Measurements from ENCODE around the gene THAP3. TPM values are rescaled to one million over a fixed set of nuclear protein-coding genes. Genes with fewer than 3 reads are reported as not detected.
"Not testable (repeated sequence)": the region's sequence is repeated elsewhere in the genome, so short reads cannot be mapped to it uniquely, and the experiment has no call there.

The THAP3 gene
- total RNA-seq, 1 experiment from 2014 or later, result 26.6 TPM

GRCh38 chr1:6588128-6588892, 36.4 kb upstream of the THAP3 start:
- Histone ChIP-seq H3K9me3 (no peaks in the 10 kb centered on the region), H3K27me3 (no peaks in the 10 kb centered on the region), H3K4me3 (no peak overlapping the region), H3K36me3 (peaks cover 16% of the 10 kb centered on the region)
- DNase-seq, result no peak

DNA sequence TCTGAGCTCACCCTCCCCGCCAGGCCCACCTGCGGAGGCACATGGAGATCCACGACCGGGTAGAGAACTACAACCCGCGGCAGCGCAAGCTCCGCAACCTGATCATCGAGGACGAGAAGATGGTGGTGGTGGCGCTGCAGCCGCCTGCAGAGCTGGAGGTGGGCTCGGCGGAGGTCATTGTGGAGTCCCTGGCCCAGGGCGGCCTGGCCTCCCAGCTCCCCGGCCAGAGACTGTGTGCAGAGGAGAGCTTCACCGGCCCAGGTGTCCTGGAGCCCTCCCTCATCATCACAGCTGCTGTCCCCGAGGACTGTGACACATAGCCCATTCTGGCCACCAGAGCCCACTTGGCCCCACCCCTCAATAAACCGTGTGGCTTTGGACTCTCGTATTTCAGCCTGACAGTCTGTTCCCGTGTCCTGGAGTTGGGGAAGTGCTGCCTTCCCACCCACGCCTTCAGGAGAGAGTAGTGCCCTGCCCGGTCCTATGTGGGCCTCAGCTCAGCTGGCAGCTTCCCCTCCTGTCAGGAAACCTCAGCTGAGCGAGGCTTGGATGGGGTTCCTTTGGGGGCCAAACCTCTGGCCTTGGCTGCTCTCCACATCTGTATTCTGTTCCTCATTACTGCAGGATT, 35.7 kb upstream of the THAP3 start:
- DNase-seq, result no peak
- Histone ChIP-seq H3K4me3 (no peak overlapping the region), H3K36me3 (peaks cover 20% of the 10 kb centered on the region), H3K9me3 (no peaks in the 10 kb centered on the region), H3K27me3 (no peaks in the 10 kb centered on the region)

GRCh38 chr1:6590046-6590445, 34.6 kb upstream of the THAP3 start:
- no peak overlapping the region for H3K4me3 ChIP-seq
- H3K27me3 ChIP-seq, result no peaks in the 10 kb centered on the region
- H3K36me3 ChIP-seq, result peaks cover 20% of the 10 kb centered on the region
- H3K9me3 ChIP-seq, result no peaks in the 10 kb centered on the region
- no peak for DNase-seq

DNA sequence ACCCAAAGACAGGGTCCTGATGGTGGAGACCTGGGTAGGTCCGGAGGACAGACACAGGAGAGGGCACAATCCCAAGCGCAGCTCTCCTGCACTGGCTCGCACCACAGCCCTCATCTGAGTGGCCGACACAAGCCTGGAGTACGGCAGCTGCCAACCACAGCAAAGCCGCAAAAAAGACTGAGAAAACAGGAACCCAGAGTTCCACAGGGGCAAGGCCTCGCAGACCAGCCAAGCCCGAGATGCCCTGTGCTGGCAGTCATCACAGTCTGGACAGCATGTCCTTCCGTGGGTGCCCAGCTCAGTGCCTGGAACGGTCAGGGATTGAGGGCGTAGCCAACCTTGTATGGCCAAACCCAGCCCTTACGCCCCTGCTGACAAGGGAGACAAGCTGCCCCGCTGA, 33.4 kb upstream of the THAP3 start:
- peaks cover 28% of the 10 kb centered on the region for H3K36me3 ChIP-seq
- H3K9me3 ChIP-seq, result no peaks in the 10 kb centered on the region
- no peaks in the 10 kb centered on the region for H3K27me3 ChIP-seq
- no peak overlapping the region for H3K4me3 ChIP-seq
- DNase-seq, result no peak

DNA sequence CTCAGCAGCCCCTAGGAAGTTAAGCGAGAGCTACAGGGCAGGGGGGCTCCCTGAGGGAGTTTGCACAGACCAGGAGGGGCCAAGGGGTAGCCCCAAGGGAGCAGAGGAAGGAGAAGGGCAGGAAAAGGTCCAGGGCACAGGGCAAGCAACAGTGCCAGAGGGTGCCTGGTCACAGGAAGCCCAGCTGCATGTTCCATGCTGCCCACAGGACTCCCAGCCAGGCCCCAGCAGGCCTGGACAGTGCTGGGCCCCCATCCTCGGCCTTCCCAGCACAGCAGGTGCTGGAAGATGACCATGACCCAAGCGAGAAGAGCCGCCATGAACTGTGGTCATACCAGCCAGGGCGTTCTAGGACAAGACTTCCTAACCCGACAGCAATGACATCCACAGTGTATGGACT, 33.0 kb upstream of the THAP3 start:
- Histone ChIP-seq H3K9me3 (no peaks in the 10 kb centered on the region), H3K36me3 (peaks cover 33% of the 10 kb centered on the region), H3K27me3 (no peaks in the 10 kb centered on the region), H3K4me3 (no peak overlapping the region)
- DNase-seq, result no peak

GRCh38 chr1:6592441-6592840, 32.2 kb upstream of the THAP3 start:
- Histone ChIP-seq H3K9me3 (no peaks in the 10 kb centered on the region), H3K4me3 (no peak overlapping the region), H3K36me3 (peaks cover 40% of the 10 kb centered on the region), H3K27me3 (no peaks in the 10 kb centered on the region)
- no peak for DNase-seq

DNA sequence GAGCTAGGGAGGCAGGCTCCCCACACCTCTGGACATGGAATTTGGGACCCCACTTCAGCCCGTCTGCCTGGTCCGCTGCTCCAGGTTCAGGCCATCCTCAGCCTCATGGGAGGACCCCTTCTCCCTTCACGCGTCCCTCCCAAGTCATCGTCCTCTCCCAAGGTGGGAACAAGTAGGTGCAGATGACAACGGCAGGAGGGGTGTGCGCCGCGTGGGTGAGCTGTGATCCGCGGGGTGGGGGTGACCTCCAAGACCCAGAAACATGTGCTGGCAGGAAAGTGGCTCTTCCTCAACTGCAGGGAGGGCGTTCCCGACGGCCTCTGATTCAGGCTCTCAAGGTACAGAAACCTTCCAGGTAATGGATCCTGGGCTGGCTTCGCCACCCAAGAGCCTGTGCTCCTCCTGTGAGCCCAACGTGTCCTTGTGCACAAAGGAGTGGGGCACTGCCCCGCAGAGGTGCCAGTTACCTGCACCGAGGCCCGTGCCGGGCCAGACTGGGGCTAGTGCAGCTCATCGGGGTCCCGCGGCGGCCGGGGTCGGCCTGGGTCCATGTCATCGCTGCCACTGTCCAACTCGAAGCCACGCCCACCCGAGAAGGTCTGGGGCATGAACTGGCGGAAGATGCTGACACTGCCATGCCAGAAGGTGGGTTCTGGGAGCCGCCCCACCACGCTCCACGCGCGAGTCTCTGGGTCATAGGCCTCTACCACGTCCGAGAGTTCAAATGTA, 31.6 kb upstream of the THAP3 start:
- Histone ChIP-seq H3K9me3 (no peaks in the 10 kb centered on the region), H3K27me3 (no peaks in the 10 kb centered on the region), H3K36me3 (peaks cover 41% of the 10 kb centered on the region), H3K4me3 (no peak overlapping the region)
- DNase-seq, result no peak

DNA sequence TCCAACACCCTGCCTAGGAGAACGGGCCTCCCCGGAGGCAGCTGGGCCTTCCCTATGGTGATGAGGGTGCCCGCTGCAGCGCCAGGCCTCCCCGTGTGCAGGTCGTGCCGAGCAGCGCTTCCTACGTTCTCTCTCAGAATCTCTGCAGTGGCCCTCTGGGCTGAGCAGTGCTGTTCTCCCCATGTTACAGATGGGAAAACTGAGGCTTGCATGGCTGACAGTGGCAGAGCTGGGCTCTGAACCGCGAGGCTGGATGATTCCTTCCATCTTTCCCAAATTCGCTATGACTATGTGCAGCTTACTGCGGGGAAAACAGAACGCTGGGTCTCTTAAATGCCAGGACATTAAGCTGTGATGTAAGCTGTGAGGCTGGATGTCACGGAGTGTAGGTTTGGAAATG, 30.9 kb upstream of the THAP3 start:
- no peak overlapping the region for H3K4me3 ChIP-seq
- H3K27me3 ChIP-seq, result no peaks in the 10 kb centered on the region
- no peaks in the 10 kb centered on the region for H3K9me3 ChIP-seq
- no peak for DNase-seq
- peaks cover 45% of the 10 kb centered on the region for H3K36me3 ChIP-seq

DNA sequence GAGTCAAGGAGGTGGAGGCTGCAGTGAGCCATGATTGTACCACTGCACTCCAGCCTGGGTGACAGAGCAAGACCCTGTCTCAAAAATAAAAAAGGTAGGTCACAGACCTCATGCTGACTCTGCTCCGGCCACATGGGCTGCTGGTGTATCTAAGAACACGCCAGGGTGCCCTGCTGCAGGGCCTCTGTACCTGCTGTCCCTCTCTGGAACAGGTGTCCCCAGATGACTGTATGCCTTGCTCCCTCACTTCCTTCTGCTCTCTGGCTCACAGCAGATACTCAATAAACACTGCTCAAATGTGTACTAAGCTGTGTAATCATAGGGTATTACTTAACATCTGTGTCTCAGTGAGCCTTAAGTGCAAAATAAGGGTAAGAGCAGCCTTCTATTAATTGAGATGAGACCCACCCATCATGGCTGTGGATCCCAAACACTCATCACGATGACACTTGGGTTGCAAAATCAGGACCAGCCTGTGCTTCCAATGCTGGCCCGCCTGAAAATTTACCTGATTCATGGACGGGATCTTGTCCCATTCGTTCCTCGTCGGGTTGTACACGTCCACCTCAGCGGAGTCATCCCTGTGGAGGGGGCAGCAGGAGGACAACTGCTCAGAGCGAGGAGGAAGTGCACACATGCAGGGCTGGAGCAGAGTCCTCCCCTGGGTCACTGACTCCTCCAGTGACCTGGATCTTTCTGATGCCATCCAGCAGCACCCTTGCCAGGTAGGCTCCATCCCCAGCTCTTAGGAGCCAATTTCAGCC, 29.5 kb upstream of the THAP3 start:
- Histone ChIP-seq H3K9me3 (no peaks in the 10 kb centered on the region), H3K27me3 (no peaks in the 10 kb centered on the region), H3K36me3 (peaks cover 51% of the 10 kb centered on the region), H3K4me3 (no peak overlapping the region)
- no peak for DNase-seq

GRCh38 chr1:6596351-6596750, 28.3 kb upstream of the THAP3 start:
- no peak for DNase-seq
- no peak overlapping the region for H3K4me3 ChIP-seq
- H3K9me3 ChIP-seq, result no peaks in the 10 kb centered on the region
- H3K36me3 ChIP-seq, result peaks cover 54% of the 10 kb centered on the region
- H3K27me3 ChIP-seq, result no peaks in the 10 kb centered on the region

GRCh38 chr1:6596886-6597776, 27.5 kb upstream of the THAP3 start:
- Histone ChIP-seq H3K36me3 (peaks cover 54% of the 10 kb centered on the region), H3K27me3 (no peaks in the 10 kb centered on the region), H3K4me3 (no peak overlapping the region), H3K9me3 (no peaks in the 10 kb centered on the region)
- no peak for DNase-seq

DNA sequence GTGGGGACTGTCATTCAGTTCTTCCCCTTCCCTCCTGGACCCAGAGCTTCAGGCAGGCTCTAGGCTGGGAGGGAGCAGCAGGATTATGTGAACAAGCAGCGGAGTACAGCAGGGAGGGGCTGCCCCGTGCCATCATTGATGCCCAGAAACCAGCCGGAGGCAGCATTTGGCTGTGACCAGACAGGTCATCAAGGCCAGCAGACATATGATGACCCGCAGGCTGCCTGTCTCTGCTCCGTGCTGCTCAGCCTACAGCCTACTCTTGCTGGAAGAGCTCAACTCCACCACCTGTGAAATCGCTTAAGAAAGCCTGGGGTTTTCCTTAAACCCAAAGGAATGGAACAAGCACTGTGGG, 26.9 kb upstream of the THAP3 start:
- no peak for DNase-seq
- Histone ChIP-seq H3K36me3 (peaks cover 49% of the 10 kb centered on the region), H3K4me3 (no peak overlapping the region)

DNA sequence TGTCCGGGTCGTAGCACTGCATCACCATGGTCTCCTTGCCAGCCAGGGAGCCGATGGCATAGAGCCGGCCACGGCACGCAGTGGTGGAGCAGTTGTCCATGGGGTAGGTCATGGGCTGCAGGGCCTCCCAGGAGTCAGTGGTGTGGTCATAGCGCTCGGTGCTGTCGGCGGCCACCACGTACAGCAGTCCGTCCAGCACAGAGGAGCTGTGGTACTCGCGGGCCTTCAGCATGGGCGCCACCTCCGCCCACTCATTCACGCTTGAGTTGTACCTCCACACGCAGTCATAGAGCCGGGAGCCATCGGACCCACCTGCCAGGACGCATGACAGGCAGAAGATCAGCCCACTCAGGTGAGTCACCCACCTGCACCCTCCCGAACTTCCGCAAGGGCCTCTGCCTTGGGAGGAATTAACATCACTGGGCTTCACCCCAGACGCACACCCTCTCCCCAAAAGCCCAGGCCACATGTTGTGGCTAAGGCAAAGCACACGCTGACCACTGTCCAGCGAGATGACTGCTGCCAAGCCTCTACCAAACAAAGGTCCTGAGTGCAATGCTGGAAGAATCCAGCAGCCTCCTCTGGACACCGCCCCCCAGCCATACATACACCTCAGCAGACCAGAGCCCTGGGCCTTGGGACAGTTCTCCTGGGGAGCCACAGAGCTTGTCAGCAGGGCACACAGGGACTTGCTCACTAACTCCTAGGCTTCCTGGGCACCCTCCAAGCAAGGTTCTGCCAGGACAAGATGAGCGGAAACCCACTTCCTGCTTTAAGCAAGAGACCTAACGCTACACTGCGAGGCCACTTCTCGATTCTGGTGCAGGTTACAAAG, 25.3 kb upstream of the THAP3 start:
- H3K36me3 ChIP-seq, result peaks cover 41% of the 10 kb centered on the region
- H3K9me3 ChIP-seq, result no peaks in the 10 kb centered on the region
- no peaks in the 10 kb centered on the region for H3K27me3 ChIP-seq
- no peak for DNase-seq
- H3K4me3 ChIP-seq, result peak overlapping the region; percentile 76; the same call in 1 of the 2 replicates

More for the DNA sequence above, 26.9 kb upstream of the THAP3 start:
- Histone ChIP-seq H3K9me3 (no peaks in the 10 kb centered on the region), H3K27me3 (no peaks in the 10 kb centered on the region)

- not testable (repeated sequence) for H3K27me3 ChIP-seq, DNase-seq, H3K9me3 ChIP-seq
- H3K4me3 ChIP-seq, result peak overlapping the region; percentile 76
- H3K36me3 ChIP-seq, result peaks cover 41% of the 10 kb centered on the region
Observed at GRCh38 chr1:6599991-6600390, 24.7 kb upstream of the THAP3 start.

GRCh38 chr1:6600410-6601048, 24.1 kb upstream of the THAP3 start:
- H3K9me3 ChIP-seq, result no peaks in the 10 kb centered on the region
- no peak for DNase-seq
- H3K36me3 ChIP-seq, result peaks cover 37% of the 10 kb centered on the region
- H3K4me3 ChIP-seq, result peak overlapping the region; percentile 76
- no peaks in the 10 kb centered on the region for H3K27me3 ChIP-seq

Measured in MG63 (cell line).